RKO (cell line): ENCODE data around the gene PHPT1.

ENCODE experiments used
- DNase-seq: peaks from one replicate; pipeline ENCODE4 v3.0.0-alpha.2; 2016; ENCODE audit warnings: low spot score

The PHPT1 gene

DNA sequence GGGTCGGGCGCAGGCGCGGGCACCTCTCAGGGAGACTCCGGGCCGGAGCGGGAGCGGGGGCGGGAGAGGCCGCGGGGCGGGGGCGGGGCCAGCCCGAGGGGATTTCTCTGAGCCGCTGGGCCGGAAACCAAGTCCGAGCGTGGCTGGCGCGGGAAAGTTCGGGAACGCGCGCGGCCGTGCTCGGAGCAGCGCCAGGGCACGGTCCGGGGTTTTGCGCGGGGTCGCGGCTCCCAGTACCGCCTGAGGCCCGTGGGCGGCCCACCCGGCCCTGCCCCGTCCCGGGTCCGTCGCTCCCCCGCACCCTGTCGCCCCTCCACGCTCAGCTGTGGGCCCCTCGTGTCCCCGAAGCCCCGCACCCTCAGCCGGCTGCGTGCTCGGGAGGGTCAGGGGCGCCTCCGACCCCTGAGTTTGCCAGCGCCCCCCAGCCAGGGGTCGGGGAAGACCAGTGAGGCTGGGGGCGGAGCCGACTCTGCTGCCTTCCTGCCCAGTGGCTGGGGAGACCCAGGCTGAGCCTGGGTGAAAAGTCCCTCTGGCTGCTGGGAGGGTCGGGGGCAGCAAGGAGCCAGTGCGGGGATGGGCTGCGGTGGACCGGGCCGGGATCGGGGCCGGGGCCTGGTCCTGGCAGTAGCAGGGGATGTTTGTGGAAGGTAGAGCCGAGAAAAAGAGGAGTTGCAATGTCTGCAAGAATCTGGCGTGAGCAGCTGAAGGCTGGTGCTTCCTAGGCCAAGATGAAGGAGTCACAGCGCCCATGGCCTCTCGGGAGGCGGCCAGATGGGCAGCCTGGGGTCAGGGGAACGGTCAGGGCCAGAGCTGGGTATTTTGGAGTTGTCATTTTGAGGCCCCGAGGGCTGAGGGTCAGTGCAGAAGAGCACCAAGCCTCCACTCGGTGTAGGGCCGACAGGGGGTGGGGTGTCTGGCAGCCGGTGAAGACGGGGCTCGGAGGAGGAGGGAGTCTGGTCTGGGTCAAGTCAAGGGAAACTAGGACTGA is 37.7 kb downstream of the PHPT1 start:
- peak; percentile 63 for DNase-seq

DNA sequence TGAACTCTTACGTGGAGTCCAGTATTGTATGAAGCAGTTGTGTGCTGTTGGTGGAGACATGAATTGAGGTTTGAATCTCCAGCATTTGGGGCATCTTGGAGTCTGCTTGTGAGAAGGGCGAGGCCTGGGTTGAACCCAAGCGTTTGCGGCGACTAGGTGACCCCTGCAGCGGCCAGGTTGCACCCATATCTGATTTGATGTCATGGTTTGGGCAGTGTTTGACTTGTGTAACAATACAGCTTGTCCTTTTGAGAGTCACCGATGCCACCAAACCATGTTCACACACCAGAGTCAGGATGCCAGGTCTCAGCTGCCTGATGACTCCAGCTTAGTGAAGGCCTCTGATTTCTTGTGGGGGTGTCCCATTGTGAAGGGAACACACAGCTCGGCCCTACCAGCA is 39.2 kb downstream of the PHPT1 start:
- no peak for DNase-seq

DNA sequence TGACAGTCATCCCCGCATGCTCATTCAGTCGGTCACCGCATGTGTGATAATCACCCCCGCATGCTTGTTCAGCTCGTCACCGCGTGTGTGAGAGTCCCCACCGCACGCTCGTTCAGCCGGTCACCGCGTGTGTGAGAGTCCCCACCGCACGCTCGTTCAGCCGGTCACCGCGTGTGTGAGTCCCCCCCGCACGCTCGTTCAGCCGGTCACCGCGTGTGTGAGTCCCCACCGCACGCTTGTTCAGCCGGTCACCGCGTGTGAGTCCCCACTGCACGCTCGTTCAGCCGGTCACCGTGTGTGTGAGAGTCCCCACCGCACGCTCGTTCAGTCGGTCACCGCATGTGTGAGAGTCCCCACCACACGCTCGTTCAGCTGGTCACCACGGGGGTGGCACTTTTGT is 40.6 kb downstream of the PHPT1 start:
- no peak for DNase-seq

DNA sequence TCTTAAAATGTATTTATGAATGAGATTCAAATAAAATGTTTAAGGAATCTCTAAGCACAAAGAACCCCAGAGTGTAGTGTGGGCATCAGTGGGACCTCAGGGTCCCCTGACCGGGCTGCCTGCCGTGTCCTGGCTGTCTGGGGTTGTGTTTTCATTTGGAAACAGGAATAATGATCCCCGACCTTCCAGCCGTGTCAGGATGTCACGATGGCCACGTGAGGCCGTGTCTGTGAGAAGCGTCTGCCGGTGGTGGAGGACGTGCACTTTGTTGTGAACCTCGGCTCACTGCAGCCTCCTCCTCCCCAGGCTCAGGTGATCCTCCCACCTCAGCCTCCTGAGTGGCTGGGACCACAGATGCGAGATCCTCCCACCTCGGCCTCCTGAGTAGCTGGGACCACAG is 41.5 kb downstream of the PHPT1 start:
- no peak for DNase-seq

GRCh38 chr9:136896027-136896426 is 46.8 kb downstream of the PHPT1 start:
- DNase-seq = no peak

DNA sequence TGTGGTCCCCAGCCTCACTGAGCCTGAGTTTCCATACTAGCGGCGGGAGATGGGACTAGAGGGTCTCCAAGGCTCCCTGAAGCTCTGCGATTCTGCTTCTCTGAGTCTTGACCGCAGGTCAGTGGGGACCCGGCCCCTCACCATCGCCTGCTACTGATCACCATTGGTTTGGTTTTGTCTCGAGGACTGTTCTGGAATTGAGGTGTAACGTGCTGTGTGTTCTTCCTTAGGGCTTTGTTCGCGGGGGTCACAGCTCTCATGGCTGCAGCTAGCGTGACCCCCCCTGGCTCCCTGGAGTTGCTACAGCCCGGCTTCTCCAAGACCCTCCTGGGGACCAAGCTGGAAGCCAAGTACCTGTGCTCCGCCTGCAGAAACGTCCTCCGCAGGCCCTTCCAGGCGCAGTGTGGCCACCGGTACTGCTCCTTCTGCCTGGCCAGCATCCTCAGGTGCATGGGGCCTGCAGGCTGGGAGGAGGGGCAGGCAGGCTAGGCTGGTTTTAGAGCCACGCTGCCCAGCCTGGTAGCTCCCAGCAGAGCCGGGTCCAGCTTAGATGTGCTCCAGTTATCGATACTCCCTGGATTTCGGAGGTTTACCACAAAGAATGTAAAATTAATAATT is 49.4 kb downstream of the PHPT1 start:
- DNase-seq = no peak

DNA sequence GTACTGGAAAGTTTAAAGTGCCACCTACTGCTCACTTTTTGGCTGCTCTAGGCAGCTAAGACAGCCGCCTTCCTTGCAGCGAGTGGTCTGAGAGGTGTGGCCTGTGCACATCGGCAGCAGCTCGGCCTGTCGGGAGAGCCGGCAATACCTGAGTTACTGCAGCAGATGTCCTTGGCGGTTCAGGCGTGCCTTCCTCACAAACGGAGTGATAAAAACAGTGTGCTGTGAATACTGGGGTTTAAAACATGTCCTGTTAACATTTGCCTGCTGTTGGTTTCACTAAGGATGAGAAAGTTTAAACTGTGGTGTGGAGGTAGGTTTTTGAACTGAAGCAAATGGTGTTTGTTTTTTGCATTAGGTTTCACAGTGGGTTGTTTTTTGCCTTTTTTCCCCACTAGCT is 50.0 kb downstream of the PHPT1 start:
- DNase-seq = no peak

- no peak for DNase-seq
Observed at GRCh38 chr9:136900556-136900955, 51.3 kb downstream of the PHPT1 start.
